Stimulated activated naive CD8-positive, alpha-beta T cell treated with anti-CD3 and anti-CD28 coated beads, Interleukin-15, Interleukin-2, amounts not matched to agents 100 U/mL and 50 U/mL, for 24 hours (primary cell): ENCODE data around the gene CCBE1.
"Not testable (repeated sequence)": the region's sequence is repeated elsewhere in the genome, so short reads cannot be mapped to it uniquely, and the experiment has no call there.

Source experiments
- ATAC-seq: fragments of 150-1000 bp; cut with Tn5 transposase; one replicate; pipeline ENCODE4 v1.10.0; 2021
- DNase-seq: peaks from one replicate; pipeline ENCODE4 v3.0.0; 2021

Gene CCBE1

DNA sequence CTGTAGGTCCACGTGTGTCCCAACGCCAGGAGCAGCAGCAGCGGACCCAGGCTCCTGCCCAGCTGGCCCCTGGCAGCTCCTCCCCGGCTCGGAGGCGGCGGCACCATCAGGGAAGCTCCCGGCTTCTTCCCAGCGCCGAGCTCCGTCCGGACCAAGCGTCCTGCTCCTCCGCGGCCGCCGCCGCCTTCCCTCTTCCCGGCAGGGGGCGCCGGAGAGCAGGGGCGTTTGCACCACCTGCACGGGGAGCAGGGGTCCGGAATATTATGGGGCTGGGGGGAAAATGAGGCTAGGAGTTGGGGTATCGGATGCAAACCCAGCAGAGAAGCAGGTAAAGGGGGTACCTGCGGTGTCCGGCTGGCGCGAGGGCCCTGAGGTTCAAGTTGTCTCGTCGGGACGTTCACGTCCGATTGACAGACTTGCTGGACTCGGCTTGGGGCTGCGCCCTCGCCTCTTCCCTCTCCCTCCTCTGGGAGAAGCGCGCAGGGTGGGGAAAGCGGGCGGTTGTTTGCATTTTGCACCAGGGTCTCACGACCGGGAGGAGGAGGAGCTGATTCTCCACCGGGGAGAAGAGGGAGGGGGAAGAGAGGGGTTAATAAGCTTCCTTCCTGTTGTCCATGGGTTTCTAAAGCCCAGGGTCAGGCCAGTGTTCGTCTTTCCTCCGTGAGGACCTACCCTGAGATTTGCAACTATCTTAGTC is at the start of gene CCBE1:
Gene CCBE1, minus strand, starts transcription at position 188 of the 697 bp plus-strand sequence.
- DNase-seq (peak; percentile 73), ATAC-seq (no peak)

- DNase-seq (no peak), ATAC-seq (no peak)
Observed at GRCh38 chr18:59744271-59744721, 47.1 kb upstream of the CCBE1 start.

DNA sequence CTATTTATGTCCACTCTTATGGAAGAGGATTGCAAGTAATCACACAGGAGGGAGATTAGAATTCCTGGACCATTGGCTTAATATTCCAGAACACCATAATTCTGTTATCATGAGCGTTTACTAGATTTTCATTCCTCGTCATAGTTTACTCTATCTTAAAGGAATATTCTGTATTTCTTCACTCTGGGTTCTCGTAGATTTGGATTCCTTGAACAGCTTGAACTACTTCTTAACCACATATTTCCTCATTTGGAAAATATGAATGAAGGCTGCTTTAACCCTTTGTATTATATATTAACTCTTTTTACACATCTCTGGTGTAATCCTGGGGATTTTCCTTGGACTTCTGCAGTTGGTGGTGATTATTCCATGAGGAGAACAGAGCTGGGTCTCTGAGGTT is 46.3 kb upstream of the CCBE1 start:
- DNase-seq: no peak

DNA sequence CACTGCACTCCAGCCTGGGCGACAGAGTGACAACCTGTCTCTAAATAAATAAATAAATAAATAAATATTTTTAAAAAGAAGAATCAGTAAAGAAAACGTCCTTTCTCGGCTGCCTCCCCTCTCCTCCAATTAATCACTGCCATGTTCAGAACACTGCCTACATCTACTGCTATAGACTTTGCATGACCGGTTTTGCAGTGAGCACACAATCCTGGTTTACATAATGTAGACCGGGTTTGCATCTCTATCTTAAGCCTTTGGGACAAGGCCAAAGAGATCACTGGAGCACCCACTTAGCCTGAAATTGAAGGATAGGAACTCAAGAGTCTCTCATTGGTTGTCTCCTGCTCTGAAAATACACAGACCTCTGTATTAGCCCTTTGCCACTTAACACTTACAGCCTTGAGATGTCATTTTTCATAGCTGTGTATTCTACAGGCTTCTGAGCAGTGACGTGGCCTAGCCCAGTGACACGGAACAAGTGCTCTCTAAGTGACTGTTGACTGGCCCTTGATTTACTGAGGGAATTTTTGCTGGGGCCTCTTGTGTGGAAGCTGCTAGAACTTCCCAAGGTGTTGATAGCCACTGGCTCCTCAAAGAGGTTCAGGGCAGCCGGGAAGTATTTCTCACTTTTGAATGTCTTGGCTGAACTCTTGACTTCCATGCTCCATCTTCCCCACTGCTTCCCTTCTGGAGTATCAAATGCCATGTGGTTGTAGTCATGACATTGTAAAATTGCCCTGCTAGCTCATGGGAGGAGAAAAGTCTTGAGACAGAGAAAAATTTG is 45.3 kb upstream of the CCBE1 start:
- ATAC-seq (no peak), DNase-seq (no peak)

More for the DNA sequence above, 46.3 kb upstream of the CCBE1 start:
- ATAC-seq: no peak

DNA sequence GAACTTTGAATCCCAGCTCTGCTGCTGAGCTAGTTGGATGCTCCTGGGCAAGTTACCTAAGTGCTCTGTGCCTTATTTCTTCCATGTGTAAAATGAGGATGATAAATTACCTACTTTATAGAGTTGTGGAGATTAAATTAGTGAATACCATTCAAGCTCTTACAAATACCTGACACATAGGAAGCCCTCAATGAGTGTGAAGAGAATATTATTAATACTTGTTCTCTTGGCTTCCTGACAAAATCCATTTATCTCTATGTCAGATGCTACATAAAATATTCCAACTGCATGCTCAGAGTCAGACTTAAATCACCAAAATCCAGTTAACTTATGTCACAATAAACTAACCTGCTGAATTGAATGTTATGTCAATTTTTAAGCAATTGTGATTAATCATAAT is 42.9 kb upstream of the CCBE1 start:
- no peak for ATAC-seq

GRCh38 chr18:59737776-59738300 is 40.6 kb upstream of the CCBE1 start:
- ATAC-seq (no peak), DNase-seq (no peak)

More for the DNA sequence above, 42.9 kb upstream of the CCBE1 start:
- no peak for DNase-seq

DNA sequence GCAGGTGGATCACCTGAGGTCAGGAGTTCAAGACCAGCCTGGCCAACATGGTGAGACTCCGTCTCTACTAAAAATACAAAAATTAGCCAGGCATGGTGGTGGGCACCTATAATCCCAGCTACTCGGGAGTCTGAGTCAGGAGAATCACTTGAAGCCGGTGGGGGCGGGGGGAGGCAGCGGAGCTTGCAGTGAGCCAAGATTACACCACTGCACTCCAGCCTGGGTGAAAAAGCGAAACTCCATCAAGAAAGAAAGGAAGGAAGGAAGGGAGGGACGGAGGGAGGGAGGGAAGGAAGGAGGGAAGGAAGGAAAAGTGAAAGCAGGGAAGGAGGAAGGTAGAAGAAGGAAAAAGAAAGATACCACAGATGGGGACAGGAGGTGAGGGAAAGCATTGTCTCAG is 40.1 kb upstream of the CCBE1 start:
- not testable (repeated sequence) for DNase-seq, ATAC-seq

DNA sequence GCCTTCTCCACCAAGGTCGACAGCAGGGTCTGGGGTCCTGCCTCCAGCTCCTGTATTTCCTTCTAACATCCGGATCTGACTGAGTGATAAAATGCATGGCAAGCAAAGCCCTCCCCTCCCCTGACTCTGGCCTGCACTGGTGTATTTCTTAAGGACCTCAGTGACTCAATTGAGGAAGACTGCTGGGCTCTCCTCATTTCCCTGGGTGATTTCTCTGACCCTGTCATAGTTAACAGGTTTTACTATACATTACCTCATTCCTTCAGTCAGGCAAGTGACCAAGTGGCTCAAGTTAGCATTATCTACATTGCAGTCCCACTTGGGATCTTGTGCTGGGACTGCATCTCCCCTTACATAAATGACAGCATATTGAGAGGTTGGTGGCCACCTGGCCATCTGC is 38.8 kb upstream of the CCBE1 start:
- DNase-seq (no peak), ATAC-seq (no peak)

- DNase-seq (no peak), ATAC-seq (no peak)
Observed at GRCh38 chr18:59735269-59735860, 38.1 kb upstream of the CCBE1 start.

- ATAC-seq (no peak), DNase-seq (no peak)
Observed at GRCh38 chr18:59733421-59733820, 36.2 kb upstream of the CCBE1 start.

GRCh38 chr18:59730896-59731295 is 33.7 kb upstream of the CCBE1 start:
- no peak for ATAC-seq
- DNase-seq: no peak

GRCh38 chr18:59729781-59730180 is 32.6 kb upstream of the CCBE1 start:
- no peak for ATAC-seq
- no peak for DNase-seq

- DNase-seq: no peak
- ATAC-seq: no peak
Observed at GRCh38 chr18:59728816-59729215, 31.6 kb upstream of the CCBE1 start.

- DNase-seq: no peak
- no peak for ATAC-seq
Observed at GRCh38 chr18:59725142-59725541, 27.9 kb upstream of the CCBE1 start.

DNA sequence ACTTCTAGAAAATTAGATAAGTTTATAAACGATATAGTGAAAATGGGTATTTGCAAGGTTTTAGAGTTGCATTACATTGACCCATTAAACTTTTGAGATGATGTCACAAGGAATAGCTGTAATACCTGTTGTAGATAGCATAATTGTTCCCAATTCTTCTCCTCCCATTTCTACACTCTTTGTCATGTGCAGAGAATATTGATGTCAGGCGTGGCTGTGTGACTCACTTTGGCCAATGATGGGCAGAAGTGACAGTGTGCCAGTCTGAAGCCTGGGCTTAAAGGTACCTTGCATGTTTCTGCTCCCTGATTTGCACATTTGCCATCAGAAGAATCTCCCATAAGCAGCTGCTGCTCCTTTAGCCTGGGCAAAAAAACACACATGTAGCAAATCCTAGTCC is 26.9 kb upstream of the CCBE1 start:
- DNase-seq (no peak), ATAC-seq (no peak)

DNA sequence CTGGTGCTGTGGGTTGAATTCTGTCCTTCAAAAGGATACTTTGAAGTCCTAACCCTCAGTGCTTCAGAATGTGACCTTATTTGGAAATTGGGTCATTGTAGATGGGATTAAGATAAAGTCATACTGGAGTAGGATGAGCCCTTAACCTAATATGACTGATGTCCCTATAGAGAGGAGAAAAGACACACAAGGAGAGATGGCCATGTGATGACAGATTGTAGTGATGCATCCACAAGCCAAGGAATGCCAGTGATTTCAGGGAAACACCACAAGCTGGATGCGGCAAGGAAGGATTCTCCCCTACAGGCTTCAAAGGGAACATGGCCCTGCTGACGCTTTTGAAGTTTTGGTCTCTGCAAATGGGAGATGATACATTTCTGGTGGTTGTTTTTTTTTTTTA is 24.7 kb upstream of the CCBE1 start:
- no peak for DNase-seq
- no peak for ATAC-seq

DNA sequence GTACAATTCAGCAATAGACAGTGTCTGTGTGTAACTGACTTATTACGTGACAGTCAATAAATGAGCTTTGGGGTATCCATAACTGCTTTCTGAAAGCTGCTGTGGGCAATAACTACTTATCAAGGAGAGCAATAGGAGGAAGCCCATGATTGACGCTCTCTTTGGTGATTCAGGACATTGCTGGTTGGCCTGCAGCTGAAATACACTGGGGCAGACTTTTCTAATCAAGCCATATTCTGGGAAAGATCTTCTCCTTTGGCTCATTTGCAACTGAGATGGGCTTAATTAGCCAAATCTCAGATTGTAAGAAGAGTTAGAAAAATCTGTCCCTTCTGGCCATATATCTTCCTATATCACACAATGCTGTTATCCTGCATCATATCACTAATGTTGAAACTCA is 24.0 kb upstream of the CCBE1 start:
- DNase-seq: no peak
- no peak for ATAC-seq

DNA sequence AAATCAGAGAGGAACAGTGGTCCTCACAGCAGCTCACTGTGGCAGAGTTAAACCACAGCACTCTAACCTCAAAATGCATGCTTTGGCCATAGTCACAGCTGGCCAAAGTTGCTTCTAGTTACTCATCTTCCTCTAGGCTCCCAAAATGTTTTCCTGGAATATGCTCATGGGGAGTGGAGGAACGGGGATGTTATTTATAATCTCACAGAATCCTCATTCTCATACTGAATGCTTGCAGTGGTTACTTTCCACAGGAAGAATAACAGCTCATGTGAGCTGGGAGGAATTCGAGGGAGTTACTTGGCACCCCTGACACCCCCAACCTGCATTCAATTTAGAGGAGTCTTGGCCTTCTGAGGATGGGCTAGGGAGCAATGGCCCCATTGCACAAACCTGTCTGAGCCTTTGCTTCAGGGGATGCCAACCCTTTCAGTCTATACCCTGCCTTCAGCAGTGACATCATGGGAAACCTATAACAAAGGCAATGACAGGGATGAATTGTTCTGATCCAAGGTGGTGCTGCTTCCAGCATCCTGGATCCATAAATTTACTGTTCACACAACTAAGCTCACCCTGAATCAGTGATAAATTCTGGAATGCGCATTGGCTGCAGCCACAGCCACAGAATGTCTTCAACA is 22.4 kb upstream of the CCBE1 start:
- DNase-seq (no peak), ATAC-seq (no peak)

DNA sequence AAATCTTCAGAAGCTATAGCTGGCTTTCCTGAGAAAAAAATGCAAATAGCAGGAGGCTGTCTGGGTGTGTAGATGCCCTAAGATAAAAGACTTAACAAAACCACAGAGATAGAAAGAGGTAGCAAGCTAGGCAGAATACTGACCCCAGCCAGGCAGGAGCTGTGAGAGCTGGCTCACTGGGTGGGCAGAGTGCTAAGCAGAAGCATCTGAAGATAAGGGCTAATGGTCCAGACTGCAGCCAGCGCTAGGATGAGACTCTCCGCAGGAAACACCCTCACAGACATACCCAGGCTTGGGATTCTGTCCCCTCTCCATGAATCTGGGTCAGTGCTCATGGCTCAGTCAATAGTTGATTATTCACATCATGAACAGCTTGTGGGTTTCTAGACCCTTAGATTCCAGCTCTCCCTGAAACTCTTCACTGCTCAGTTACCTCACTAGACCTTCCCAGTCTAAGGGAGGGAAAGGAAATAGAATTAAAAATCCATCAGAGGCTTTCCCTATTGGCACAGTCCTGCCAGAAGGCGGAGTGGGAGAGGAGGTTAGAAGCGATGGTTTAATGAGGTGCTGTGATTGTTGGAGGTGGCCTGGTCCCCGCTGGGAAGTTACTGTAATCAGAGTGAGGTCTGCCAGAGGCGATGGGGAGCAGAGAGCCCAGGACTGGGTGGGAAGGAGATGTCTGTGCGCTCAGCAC is 21.4 kb upstream of the CCBE1 start:
- DNase-seq (no peak), ATAC-seq (no peak)

- DNase-seq (no peak), ATAC-seq (no peak)
Observed at GRCh38 chr18:59718108-59718463, 20.9 kb upstream of the CCBE1 start.

DNA sequence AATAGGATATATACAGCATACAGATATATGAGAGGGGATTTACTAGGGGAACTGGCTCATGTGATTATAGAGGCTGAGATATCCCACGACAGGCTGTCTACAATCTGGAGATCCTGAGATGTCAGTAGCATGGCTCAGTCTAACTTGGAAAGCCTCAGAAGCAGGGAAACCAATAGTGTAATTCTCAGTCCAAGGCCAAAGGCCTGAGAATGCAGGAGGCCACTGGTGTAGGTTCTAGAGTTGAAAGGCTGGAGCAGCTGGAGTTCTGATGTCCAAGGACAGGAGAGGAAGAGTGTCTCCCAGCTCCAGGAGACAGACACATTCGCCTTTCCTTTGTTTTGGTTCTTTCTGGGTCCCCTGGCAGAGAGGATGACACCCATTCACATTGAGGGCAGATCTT is 20.1 kb upstream of the CCBE1 start:
- DNase-seq: no peak
- no peak for ATAC-seq

DNA sequence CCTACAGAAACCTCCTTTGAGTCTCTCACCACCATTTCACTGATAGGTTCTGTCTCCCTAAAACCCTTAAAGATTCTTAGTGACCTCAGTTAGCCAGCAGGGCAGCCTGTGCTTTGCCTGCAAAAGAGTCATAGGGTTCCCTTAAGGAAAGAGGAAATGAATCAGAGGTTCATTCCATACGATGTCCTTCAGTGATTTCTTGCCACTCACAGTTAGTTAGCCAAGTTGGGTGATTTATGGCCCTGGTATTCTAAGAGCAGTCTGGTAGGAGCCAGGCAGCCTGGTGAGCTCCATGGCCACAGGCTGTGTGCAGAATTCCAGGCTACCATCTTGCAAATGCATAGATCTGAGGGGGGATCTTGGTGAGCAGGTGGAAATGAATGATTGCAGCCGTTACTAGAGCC is 18.7 kb upstream of the CCBE1 start:
- ATAC-seq (no peak), DNase-seq (no peak)
